Endothelial cell of umbilical vein (primary cell): ENCODE results near the gene RPP38. TPM values are rescaled to one million over a fixed set of nuclear protein-coding genes. Genes with fewer than 3 reads are reported as not detected.

Experiments
- BruUV-seq: library from RNA; stranded (reverse); fragments of 400-500 nt; replicated peaks from 2 replicates; lab custom pipeline; 2021; lab: Mats Ljungman, UMichigan
- CTCF ChIA-PET: fragments of 300-600, 350-600 bp; sonication (Branson Sonifier 250); formaldehyde crosslinking; loops from one replicate; lab custom pipeline; 2021; ENCODE audit warnings: antibody characterized with exemption, inconsistent platforms; lab: Charles Lee
- POLR2A ChIA-PET: fragments of 300-600, 350-600 bp; sonication (Branson Sonifier 250); formaldehyde crosslinking; loops from one replicate; lab custom pipeline; 2021; ENCODE audit warnings: antibody characterized with exemption, inconsistent platforms; lab: Charles Lee
- DNase-seq: peaks from one replicate; pipeline ENCODE4 v3.0.0-alpha.2; 2011; ENCODE audit warnings: low read depth, low spot score
- FAIRE-seq: peaks from 2 replicates; lab custom pipeline; 2011; peaks lifted over from hg19 to GRCh38; lab: Jason Lieb, UNC
- H2AFZ ChIP-seq: 2 replicates; pipeline ENCODE4 v1.6.0; 2012; ENCODE audit warnings: low read depth, low read length, control low read depth, inconsistent platforms
- H3K27ac ChIP-seq: 2 replicates; pipeline ENCODE4 v1.5.1; 2011; ENCODE audit warnings: low read depth, mild to moderate bottlenecking, control low read depth, low read length, moderate library complexity; ENCODE audit not compliant: insufficient read depth
- H3K27me3 ChIP-seq, 2 experiments: 2 replicates each; pipeline versions ENCODE4 v1.6.0 to v1.6.1; 2011; ENCODE audit warnings: low read length in 2 of 2, mixed read lengths in 1 of 2; ENCODE audit not compliant: control insufficient read depth in 2 of 2, insufficient read depth in 2 of 2
- H3K36me3 ChIP-seq, 2 experiments: 2 replicates in 1 of 2; 3 replicates in 1 of 2; pipeline ENCODE4 v1.5.1; 2011; ENCODE audit warnings: low read length in 2 of 2, mild to moderate bottlenecking in 1 of 2, moderate library complexity in 1 of 2; ENCODE audit not compliant: control insufficient read depth in 2 of 2, insufficient read depth in 2 of 2; ENCODE audit errors: extremely low read depth in 1 of 2
- H3K4me1 ChIP-seq: 3 replicates; pipeline ENCODE4 v1.5.1; 2011; ENCODE audit warnings: mild to moderate bottlenecking, low read length; ENCODE audit not compliant: control insufficient read depth, insufficient read depth; ENCODE audit errors: extremely low read depth
- H3K4me2 ChIP-seq: 2 replicates; pipeline ENCODE4 v1.6.1; 2011; ENCODE audit warnings: low read length, control low read depth, mixed read lengths; ENCODE audit not compliant: insufficient read depth
- H3K4me3 ChIP-seq, 3 experiments: fragments of 200-600 bp in 1 of 3; sonication (generic), shearing (Covaris generic) in 1 of 3; replicated peaks in 1 of 3; 2 replicates each; pipeline ENCODE4 v1.5.1; 2011 to 2016; ENCODE audit warnings: control low read depth in 3 of 3, low read length in 3 of 3, mild to moderate bottlenecking in 2 of 3, inconsistent platforms in 1 of 3, low read depth in 1 of 3, moderate library complexity in 1 of 3; ENCODE audit not compliant: insufficient read depth in 1 of 3
- H3K79me2 ChIP-seq: 2 replicates; pipeline ENCODE4 v1.6.0; 2012; ENCODE audit warnings: low read length, inconsistent platforms; ENCODE audit not compliant: control insufficient read depth, insufficient read depth
- H3K9ac ChIP-seq: replicated peaks from 2 replicates; pipeline ENCODE3; 2011; ENCODE audit warnings: low read length, control low read depth; ENCODE audit not compliant: insufficient read depth; ENCODE audit errors: extremely low read depth
- H3K9me1 ChIP-seq: replicated peaks from 3 replicates; pipeline ENCODE4 v1.6.0; 2011; ENCODE audit warnings: mild to moderate bottlenecking, low read length; ENCODE audit not compliant: control insufficient read depth, insufficient read depth; ENCODE audit errors: extremely low read depth
- H3K9me3 ChIP-seq: replicated peaks from 2 replicates; pipeline ENCODE4 v1.5.1; 2012; ENCODE audit warnings: low read length, inconsistent platforms; ENCODE audit not compliant: control insufficient read depth, insufficient read depth
- H4K20me1 ChIP-seq: replicated peaks from 2 replicates; pipeline ENCODE3; 2011; ENCODE audit warnings: mild to moderate bottlenecking, low read length; ENCODE audit not compliant: control insufficient read depth, insufficient read depth; ENCODE audit errors: extremely low read depth
- CTCF ChIP-seq, 2 donors: IDR thresholded peaks; 1 replicate in 1 of 2; 2 replicates in 1 of 2; pipeline ENCODE4 v1.5.1; 2011; ENCODE audit warnings: low read length in 2 of 2, mild to moderate bottlenecking in 2 of 2, moderate library complexity in 2 of 2, control low read depth in 1 of 2, inconsistent platforms in 1 of 2, low read depth in 1 of 2; ENCODE audit not compliant: insufficient read depth in 1 of 2; ENCODE audit errors: extremely low read depth in 1 of 2
- EZH2 ChIP-seq: IDR thresholded peaks from 2 replicates; pipeline ENCODE4 v1.6.1; 2012; ENCODE audit warnings: borderline replicate concordance, low read depth, mild to moderate bottlenecking, moderate library complexity, low read length, inconsistent platforms; ENCODE audit not compliant: severe bottlenecking
- FOS ChIP-seq: IDR thresholded peaks from 2 replicates; pipeline ENCODE4 v1.6.1; 2011; ENCODE audit warnings: mild to moderate bottlenecking, low read length, moderate library complexity, borderline replicate concordance; ENCODE audit not compliant: insufficient read depth
- GATA2 ChIP-seq: IDR thresholded peaks from 2 replicates; pipeline ENCODE4 v1.7.0; 2011; ENCODE audit warnings: low read depth, mild to moderate bottlenecking, moderate library complexity, mixed read lengths, low read length; ENCODE audit not compliant: insufficient read length, insufficient read depth
- JUN ChIP-seq: IDR thresholded peaks from 2 replicates; pipeline ENCODE4 v1.6.1; 2011; ENCODE audit warnings: borderline replicate concordance, low read depth; ENCODE audit not compliant: insufficient read length, insufficient read depth
- MYC ChIP-seq: IDR thresholded peaks from one replicate; pipeline ENCODE4 v1.6.1; 2011; ENCODE audit warnings: mild to moderate bottlenecking, low read depth, low read length
- POLR2A ChIP-seq: IDR thresholded peaks from 2 replicates; pipeline ENCODE4 v1.6.1; 2012; ENCODE audit warnings: low read depth, mild to moderate bottlenecking, control low read depth, low read length
- POLR2AphosphoS5 ChIP-seq: IDR thresholded peaks from 2 replicates; pipeline ENCODE4 v1.6.1; 2012; ENCODE audit warnings: low read depth, mild to moderate bottlenecking, control low read depth, low read length, moderate library complexity; ENCODE audit not compliant: insufficient read depth
- dilution Hi-C: fragments of 300-500 bp; cut with MboI; formaldehyde crosslinking; loops from one replicate; pipeline ENCODE4 v1.15.0; 2019; ENCODE audit warnings: low sequenced_read_pairs; ENCODE audit not compliant: extremely low pct_ligation_motif_present
- intact Hi-C: fragments of 100-400 bp; cut with micrococcal nuclease; formaldehyde crosslinking; loops from one replicate; pipeline ENCODE4 v1.10.0; 2022
- polyA plus RNA-seq, 4 experiments: library from polyadenylated mRNA; depleted of rRNA in 3 of 4; stranded (reverse) in 3 of 4; unstranded in 1 of 4; fragments of >200 nt; gene quantifications; 2 replicates each; pipeline versions ENCODE4 v1.2.1 to v1.2.3, GENCODE V29; 2011 to 2012; ENCODE audit warnings: missing spikeins in 1 of 4
- total RNA-seq: library from RNA; stranded (reverse); gene quantifications from 2 replicates; pipeline ENCODE4 v1.2.3, GENCODE V29; 2021
- TF ChIP-seq, protein P1 (sequence below): IDR thresholded peaks from 2 replicates; pipeline ENCODE4 v1.6.1; 2011; ENCODE audit not compliant: insufficient read depth, insufficient read length

Gene RPP38
- total and polyA plus RNA-seq, 2 donors (not counting 3 experiments of a cell fraction or from before 2014, with no cell fraction given) = 9.0 to 10.6 TPM

DNA sequence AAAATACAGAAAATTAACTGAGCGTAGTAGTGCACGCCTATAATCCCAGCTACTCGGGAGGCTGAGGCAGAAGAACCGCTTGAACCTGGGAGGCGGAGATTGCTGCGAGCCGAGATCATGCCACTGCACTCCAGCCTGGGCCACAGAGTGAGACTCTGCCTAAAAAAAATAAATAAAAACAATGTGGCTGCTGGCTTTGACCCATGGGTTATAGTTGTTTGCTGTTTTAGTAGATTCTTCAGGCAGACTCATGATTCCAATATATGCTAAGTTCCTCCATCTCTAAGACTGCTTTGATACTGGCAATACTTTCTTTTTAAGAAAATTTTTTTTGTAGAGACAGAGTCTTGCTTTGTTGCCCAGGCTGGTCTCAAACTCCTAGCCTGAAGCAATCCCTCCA, 45.0 kb upstream of the RPP38 start:
- no peak overlapping the region for H3K4me2 ChIP-seq
- H3K79me2 ChIP-seq = no peaks in the 10 kb centered on the region
- no TSS peak for BruUV-seq
- H3K9ac ChIP-seq = no peak overlapping the region
- CTCF ChIA-PET = no interaction called here
- H3K36me3 ChIP-seq = no peaks in the 10 kb centered on the region
- H3K27ac ChIP-seq = no peak overlapping the region
- no peak overlapping the region for H2AFZ ChIP-seq
- dilution Hi-C loops = no loop called here
- no peak for TF ChIP-seq FOS
- no peak for DNase-seq
- H4K20me1 ChIP-seq = no peaks in the 10 kb centered on the region
- FAIRE-seq = no peak
- H3K4me1 ChIP-seq = no peaks in the 10 kb centered on the region
- POLR2A ChIA-PET = no interaction called here
- H3K4me3 ChIP-seq = no peak overlapping the region
- H3K27me3 ChIP-seq = peaks cover 0 to 5% of the 10 kb centered on the region in 2 experiments
- H3K9me3 ChIP-seq = no peaks in the 10 kb centered on the region
- H3K9me1 ChIP-seq = no peaks in the 10 kb centered on the region
- intact Hi-C loops = no loop called here

DNA sequence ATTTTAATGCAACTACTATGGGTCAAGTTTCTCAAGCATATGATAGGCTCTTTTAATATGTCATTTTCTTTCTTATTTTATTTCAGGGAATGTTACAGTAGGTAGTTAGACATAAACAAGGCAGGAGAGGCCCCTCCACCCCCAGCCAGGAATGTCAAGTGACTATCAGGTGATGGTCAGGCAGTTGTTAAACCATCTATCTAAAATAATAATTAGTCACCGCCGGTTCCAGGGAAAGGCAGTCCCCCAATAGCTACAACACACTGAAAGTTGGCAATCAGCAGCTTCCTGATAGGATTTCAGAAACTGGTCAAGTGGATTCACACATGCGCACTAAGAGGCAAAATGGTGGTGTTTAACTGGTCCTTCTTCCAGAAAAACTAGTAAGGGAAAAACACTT, 44.1 kb upstream of the RPP38 start:
- POLR2A ChIA-PET = no interaction called here
- BruUV-seq = no TSS peak
- no peaks in the 10 kb centered on the region for H3K36me3 ChIP-seq

More for the DNA sequence above, 44.1 kb upstream of the RPP38 start:
- no peaks in the 10 kb centered on the region for H3K9me3 ChIP-seq
- H3K27ac ChIP-seq = no peak overlapping the region
- CTCF ChIA-PET = no interaction called here
- no peak overlapping the region for H3K4me2 ChIP-seq
- no peaks in the 10 kb centered on the region for H4K20me1 ChIP-seq
- DNase-seq (no peak), FAIRE-seq (no peak)
- no peak overlapping the region for H2AFZ ChIP-seq
- H3K4me1 ChIP-seq = no peaks in the 10 kb centered on the region
- H3K4me3 ChIP-seq = no peak overlapping the region
- H3K9ac ChIP-seq = no peak overlapping the region
- H3K79me2 ChIP-seq = no peaks in the 10 kb centered on the region
- H3K27me3 ChIP-seq = peaks cover 0 to 5% of the 10 kb centered on the region in 2 experiments
- no peaks in the 10 kb centered on the region for H3K9me1 ChIP-seq
- no peak for TF ChIP-seq CTCF (IDR thresholded peaks at IDR 0.05; ENCODE audit: extremely low read depth in 1 of 2, insufficient read depth in 1 of 2, low read depth in 1 of 2, low read length in 2 of 2)
- no peak for TF ChIP-seq FOS
- TF ChIP-seq JUN = no peak
- TF ChIP-seq EZH2 = no peak
- no peak for TF ChIP-seq MYC
- no peak for TF ChIP-seq GATA2
- no peak for TF ChIP-seq POLR2A
- TF ChIP-seq, protein P1, sequence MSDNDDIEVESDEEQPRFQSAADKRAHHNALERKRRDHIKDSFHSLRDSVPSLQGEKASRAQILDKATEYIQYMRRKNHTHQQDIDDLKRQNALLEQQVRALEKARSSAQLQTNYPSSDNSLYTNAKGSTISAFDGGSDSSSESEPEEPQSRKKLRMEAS = no peak
- TF ChIP-seq POLR2AphosphoS5 = no peak
- dilution Hi-C loops = no loop called here
- intact Hi-C loops = no loop called here
